ENCODE measurements around the gene IRAK4.

Gene IRAK4

DNA sequence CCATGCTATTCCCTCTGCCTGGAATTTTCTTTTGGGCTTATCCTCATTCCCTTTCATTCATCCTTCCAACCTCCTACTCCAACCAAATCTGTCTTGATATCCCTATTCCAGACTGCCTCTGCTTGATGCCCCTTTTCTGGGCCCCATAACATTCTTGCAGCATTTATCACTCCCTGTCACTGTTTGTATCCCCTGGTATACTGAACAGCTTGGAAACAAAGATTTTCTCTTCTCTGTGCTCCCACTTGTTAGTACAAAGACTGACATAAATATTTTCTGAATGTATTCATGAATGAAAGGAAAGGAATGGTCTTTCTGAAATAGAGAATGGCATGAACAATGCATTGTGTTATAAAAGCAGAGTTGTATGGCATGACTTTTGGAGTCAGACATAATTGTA, 7.5 kb downstream of the IRAK4 start:
- Histone ChIP-seq H2AFZ (no peak overlapping the region), H3K9ac (no peak overlapping the region)
- TF ChIP-seq, protein P1, sequence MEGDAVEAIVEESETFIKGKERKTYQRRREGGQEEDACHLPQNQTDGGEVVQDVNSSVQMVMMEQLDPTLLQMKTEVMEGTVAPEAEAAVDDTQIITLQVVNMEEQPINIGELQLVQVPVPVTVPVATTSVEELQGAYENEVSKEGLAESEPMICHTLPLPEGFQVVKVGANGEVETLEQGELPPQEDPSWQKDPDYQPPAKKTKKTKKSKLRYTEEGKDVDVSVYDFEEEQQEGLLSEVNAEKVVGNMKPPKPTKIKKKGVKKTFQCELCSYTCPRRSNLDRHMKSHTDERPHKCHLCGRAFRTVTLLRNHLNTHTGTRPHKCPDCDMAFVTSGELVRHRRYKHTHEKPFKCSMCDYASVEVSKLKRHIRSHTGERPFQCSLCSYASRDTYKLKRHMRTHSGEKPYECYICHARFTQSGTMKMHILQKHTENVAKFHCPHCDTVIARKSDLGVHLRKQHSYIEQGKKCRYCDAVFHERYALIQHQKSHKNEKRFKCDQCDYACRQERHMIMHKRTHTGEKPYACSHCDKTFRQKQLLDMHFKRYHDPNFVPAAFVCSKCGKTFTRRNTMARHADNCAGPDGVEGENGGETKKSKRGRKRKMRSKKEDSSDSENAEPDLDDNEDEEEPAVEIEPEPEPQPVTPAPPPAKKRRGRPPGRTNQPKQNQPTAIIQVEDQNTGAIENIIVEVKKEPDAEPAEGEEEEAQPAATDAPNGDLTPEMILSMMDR (IDR thresholded peaks at IDR 0.05), result no peak

GRCh38 chr12:43776498-43776897, 17.7 kb downstream of the IRAK4 start:
- Histone ChIP-seq H3K4me2 (ENCODE audit: low read length) (no peak overlapping the region), H3K4me1 (no peaks in the 10 kb centered on the region), H2AFZ (no peak overlapping the region), H3K79me2 (no peaks in the 10 kb centered on the region), H3K36me3 (ENCODE audit: control insufficient read depth, insufficient read depth, low read length) (no peaks in the 10 kb centered on the region), H3K9ac (no peak overlapping the region), H3K4me3 (ENCODE audit: low read depth, low read length) (no peak overlapping the region), H3K27ac (no peak overlapping the region), H3K27me3 (ENCODE audit: control insufficient read depth, insufficient read depth, low read length) (no peaks in the 10 kb centered on the region), H3K9me3 (ENCODE audit: control insufficient read depth, low read length) (no peaks in the 10 kb centered on the region)
- TF ChIP-seq, protein P1 (IDR thresholded peaks at IDR 0.05), result peak; percentile 33

More for the DNA sequence above, 7.5 kb downstream of the IRAK4 start:
- Histone ChIP-seq H3K9me3 (ENCODE audit: control insufficient read depth, low read length) (no peaks in the 10 kb centered on the region), H3K36me3 (ENCODE audit: control insufficient read depth, insufficient read depth, low read length) (no peaks in the 10 kb centered on the region), H3K4me1 (peaks cover 2% of the 10 kb centered on the region), H3K79me2 (no peaks in the 10 kb centered on the region), H3K4me3 (ENCODE audit: low read depth, low read length) (no peak overlapping the region), H3K4me2 (ENCODE audit: low read length) (no peak overlapping the region), H3K27ac (no peak overlapping the region), H3K27me3 (ENCODE audit: control insufficient read depth, insufficient read depth, low read length) (no peaks in the 10 kb centered on the region)

DNA sequence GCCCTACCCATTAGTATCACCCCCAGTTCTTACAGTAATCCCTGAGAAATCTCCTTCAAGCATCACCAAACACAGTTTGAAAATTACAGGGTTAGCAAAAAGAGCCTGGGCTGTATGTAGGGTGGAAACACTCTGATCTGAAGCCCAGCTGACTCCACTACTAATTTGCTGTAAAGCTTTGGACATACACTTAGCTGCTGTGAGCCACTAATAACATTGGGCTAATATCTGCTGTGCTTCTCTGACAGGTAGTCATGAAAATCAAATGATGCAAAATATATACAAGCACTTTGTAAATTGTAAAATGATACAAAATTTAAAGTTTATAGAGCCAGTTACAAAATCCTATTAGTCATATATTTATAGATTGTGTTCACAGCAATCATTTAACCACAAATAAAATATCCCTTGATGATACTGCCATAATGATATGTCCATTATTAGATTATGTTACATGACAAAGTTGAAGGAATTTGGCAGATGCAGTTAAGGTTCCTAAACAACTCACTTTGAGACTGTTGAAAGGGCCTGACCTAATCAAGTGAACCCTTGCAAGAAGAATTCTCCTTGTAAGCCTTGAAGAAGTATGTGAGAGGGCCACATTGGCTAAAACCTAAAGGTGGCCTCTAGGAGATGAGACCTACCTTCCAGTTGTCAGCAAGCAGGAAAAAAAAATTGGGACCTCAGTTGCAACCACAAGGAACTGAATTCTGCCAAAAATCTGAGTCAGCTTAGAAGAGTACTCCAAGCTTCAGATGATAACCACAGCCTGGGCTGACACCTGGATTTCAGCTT, 28.3 kb downstream of the IRAK4 start:
- H3K27ac ChIP-seq, result no peak overlapping the region
- H3K4me3 ChIP-seq (ENCODE audit: low read depth, low read length), result no peak overlapping the region
- H3K4me2 ChIP-seq (ENCODE audit: low read length), result no peak overlapping the region
- no peaks in the 10 kb centered on the region for H3K36me3 ChIP-seq (ENCODE audit: control insufficient read depth, insufficient read depth, low read length)
- H2AFZ ChIP-seq, result no peak overlapping the region
- no peak overlapping the region for H3K9ac ChIP-seq
- no peaks in the 10 kb centered on the region for H3K9me3 ChIP-seq (ENCODE audit: control insufficient read depth, low read length)
- TF ChIP-seq, protein P1 (IDR thresholded peaks at IDR 0.05), result no peak
- H3K79me2 ChIP-seq, result no peaks in the 10 kb centered on the region
- H3K4me1 ChIP-seq, result no peaks in the 10 kb centered on the region
- H3K27me3 ChIP-seq (ENCODE audit: control insufficient read depth, insufficient read depth, low read length), result no peaks in the 10 kb centered on the region

- no peaks in the 10 kb centered on the region for H3K4me1 ChIP-seq
Observed at GRCh38 chr12:43789941-43790340, 31.2 kb downstream of the IRAK4 start.

More at GRCh38 chr12:43789941-43790340, 31.2 kb downstream of the IRAK4 start:
- no peaks in the 10 kb centered on the region for H3K27me3 ChIP-seq (ENCODE audit: control insufficient read depth, insufficient read depth, low read length)
- no peak overlapping the region for H3K4me2 ChIP-seq (ENCODE audit: low read length)
- H2AFZ ChIP-seq, result no peak overlapping the region
- no peaks in the 10 kb centered on the region for H3K9me3 ChIP-seq (ENCODE audit: control insufficient read depth, low read length)
- TF ChIP-seq, protein P1 (IDR thresholded peaks at IDR 0.05), result no peak
- no peak overlapping the region for H3K4me3 ChIP-seq (ENCODE audit: low read depth, low read length)
- no peaks in the 10 kb centered on the region for H3K79me2 ChIP-seq
- no peak overlapping the region for H3K27ac ChIP-seq
- H3K9ac ChIP-seq, result no peak overlapping the region
- no peaks in the 10 kb centered on the region for H3K36me3 ChIP-seq (ENCODE audit: control insufficient read depth, insufficient read depth, low read length)
